Activated T-helper 1 cell treated with anti-CD3 and anti-CD28 coated beads, Interleukin-12 subunit alpha, Interleukin-12 subunit beta, Interleukin-2, Interleukin-4 antibody, amounts not matched to agents 30 ng/mL and 10 ng/mL and 1 ng/mL, durations not matched to agents 14 hours and 24 hours and 36 hours (primary cell): Measurements from ENCODE around the gene APOBEC3G. TPM values are rescaled to one million over a fixed set of nuclear protein-coding genes. Genes with fewer than 3 reads are reported as not detected.
"Not testable (repeated sequence)": the region's sequence is repeated elsewhere in the genome, so short reads cannot be mapped to it uniquely, and the experiment has no call there.

Source experiments
- DNase-seq: peaks from one replicate; pipeline ENCODE4 v3.0.0; 2021; ENCODE audit warnings: low spot score
- H3K27ac Mint-ChIP-seq: one replicate; pipeline ENCODE4 v1.8.0; 2021; ENCODE audit warnings: mild to moderate bottlenecking, mixed read lengths
- H3K27me3 Mint-ChIP-seq: one replicate; pipeline ENCODE4 v1.8.0; 2022; ENCODE audit warnings: mild to moderate bottlenecking, moderate library complexity, mixed read lengths; ENCODE audit not compliant: insufficient read depth
- H3K36me3 Mint-ChIP-seq: one replicate; pipeline ENCODE4 v1.8.0; 2021; ENCODE audit warnings: low read depth, mixed read lengths
- H3K4me1 Mint-ChIP-seq: one replicate; pipeline ENCODE4 v1.8.0; 2021; ENCODE audit warnings: low read depth, mixed read lengths
- H3K4me3 Mint-ChIP-seq: one replicate; pipeline ENCODE4 v1.8.0; 2021; ENCODE audit warnings: mild to moderate bottlenecking, moderate library complexity, mixed read lengths
- H3K9me3 Mint-ChIP-seq: one replicate; pipeline ENCODE4 v1.8.0; 2021; ENCODE audit warnings: mixed read lengths
- intact Hi-C: fragments of 100-400 bp; cut with micrococcal nuclease; formaldehyde crosslinking; loops from one replicate; pipeline ENCODE4 v1.15.1; 2024
- total RNA-seq: library from RNA; stranded (reverse); gene quantifications from 2 replicates; pipeline ENCODE4 v1.2.3, GENCODE V29; 2022

APOBEC3G gene
- 53.7 and 56.7 TPM in 2 replicates for total RNA-seq

- peak; percentile 61 for DNase-seq
- Mint-ChIP-seq H3K4me3 (peak within 1 kb of the TSS; percentile 93), H3K4me1 (peaks cover 43% of the 10 kb centered on the region), H3K27ac (peak within 1 kb of the TSS; percentile 93), H3K36me3 (peaks cover 28% of the 10 kb centered on the region)
- H3K9me3 Mint-ChIP-seq, H3K27me3 Mint-ChIP-seq: not testable (repeated sequence)
- intact Hi-C loops = loop anchor here (1.0 to 5.0 kb wide), 3 partner anchors 13 to 40 kb away; partner anchors contain the start of gene APOBEC3F
Observed at GRCh38 chr22:39077026-39077840, at the start of gene APOBEC3G. Gene APOBEC3G, plus strand, starts transcription at chr22:39077275. Its CDS starts 87 bp downstream, at chr22:39077362.

- H3K27ac Mint-ChIP-seq = peak overlapping the region; percentile 79
Observed at GRCh38 chr22:39027717-39028116, 49.4 kb upstream of the APOBEC3G start.

GRCh38 chr22:39028281-39028680 lies 48.8 kb upstream of the APOBEC3G start:
- Mint-ChIP-seq H3K9me3 (no peaks in the 10 kb centered on the region), H3K36me3 (peaks cover 40% of the 10 kb centered on the region), H3K27ac (peak overlapping the region; percentile 79), H3K4me3 (no peak overlapping the region), H3K27me3 (no peaks in the 10 kb centered on the region), H3K4me1 (peaks cover 37% of the 10 kb centered on the region)
- intact Hi-C loops = no loop called here
- DNase-seq = no peak

More at GRCh38 chr22:39027717-39028116, 49.4 kb upstream of the APOBEC3G start:
- Mint-ChIP-seq H3K27me3 (no peaks in the 10 kb centered on the region), H3K4me3 (peak overlapping the region; percentile 33), H3K9me3 (no peaks in the 10 kb centered on the region), H3K4me1 (peaks cover 37% of the 10 kb centered on the region), H3K36me3 (peaks cover 36% of the 10 kb centered on the region)
- intact Hi-C loops = no loop called here
- no peak for DNase-seq

GRCh38 chr22:39029227-39029626 lies 47.8 kb upstream of the APOBEC3G start:
- no peak overlapping the region for H3K4me3 Mint-ChIP-seq
- intact Hi-C loops = no loop called here
- H3K27me3 Mint-ChIP-seq = no peaks in the 10 kb centered on the region
- no peak for DNase-seq
- no peak overlapping the region for H3K27ac Mint-ChIP-seq
- no peaks in the 10 kb centered on the region for H3K9me3 Mint-ChIP-seq
- peaks cover 29% of the 10 kb centered on the region for H3K4me1 Mint-ChIP-seq
- peaks cover 36% of the 10 kb centered on the region for H3K36me3 Mint-ChIP-seq

GRCh38 chr22:39030705-39031104 lies 46.4 kb upstream of the APOBEC3G start:
- Mint-ChIP-seq H3K4me1 (peaks cover 16% of the 10 kb centered on the region), H3K36me3 (peaks cover 28% of the 10 kb centered on the region), H3K27me3 (no peaks in the 10 kb centered on the region), H3K4me3 (no peak overlapping the region), H3K27ac (no peak overlapping the region), H3K9me3 (no peaks in the 10 kb centered on the region)
- DNase-seq = no peak
- intact Hi-C loops = no loop called here

- DNase-seq, intact Hi-C loops: not testable (repeated sequence)
- H3K36me3 Mint-ChIP-seq = peaks cover 19% of the 10 kb centered on the region
Observed at GRCh38 chr22:39031434-39032295, 45.4 kb upstream of the APOBEC3G start.

GRCh38 chr22:39037071-39037470 lies 40.0 kb upstream of the APOBEC3G start:
- H3K27ac Mint-ChIP-seq, DNase-seq, H3K27me3 Mint-ChIP-seq, H3K9me3 Mint-ChIP-seq, H3K4me3 Mint-ChIP-seq, intact Hi-C loops: not testable (repeated sequence)
- Mint-ChIP-seq H3K36me3 (peaks cover 11% of the 10 kb centered on the region), H3K4me1 (peaks cover 26% of the 10 kb centered on the region)

More at GRCh38 chr22:39031434-39032295, 45.4 kb upstream of the APOBEC3G start:
- H3K4me1 Mint-ChIP-seq = peaks cover 12% of the 10 kb centered on the region
- H3K27me3 Mint-ChIP-seq, H3K27ac Mint-ChIP-seq, H3K9me3 Mint-ChIP-seq, H3K4me3 Mint-ChIP-seq: not testable (repeated sequence)

- no peak for DNase-seq
- peaks cover 27% of the 10 kb centered on the region for H3K4me1 Mint-ChIP-seq
Observed at GRCh38 chr22:39039306-39040126, 37.6 kb upstream of the APOBEC3G start.

GRCh38 chr22:39040155-39040537 lies 36.9 kb upstream of the APOBEC3G start:
- H3K36me3 Mint-ChIP-seq, H3K27me3 Mint-ChIP-seq, H3K9me3 Mint-ChIP-seq, DNase-seq: not testable (repeated sequence)
- Mint-ChIP-seq H3K4me1 (peaks cover 31% of the 10 kb centered on the region), H3K27ac (peak overlapping the region; percentile 81), H3K4me3 (peak overlapping the region; percentile 74)
- intact Hi-C loops = loop anchor here (2.0 to 5.0 kb wide), 2 partner anchors 25 to 37 kb away; partner anchors contain the start of genes APOBEC3C and APOBEC3G

More at GRCh38 chr22:39039306-39040126, 37.6 kb upstream of the APOBEC3G start:
- Mint-ChIP-seq H3K9me3 (no peaks in the 10 kb centered on the region), H3K4me3 (peak overlapping the region; percentile 74), H3K27me3 (peaks cover 1% of the 10 kb centered on the region), H3K27ac (peak overlapping the region; percentile 81), H3K36me3 (peaks cover 3% of the 10 kb centered on the region)
- intact Hi-C loops = loop anchor here (2.0 to 5.0 kb wide), 2 partner anchors 25 to 38 kb away; partner anchors contain the start of genes APOBEC3C and APOBEC3G

GRCh38 chr22:39040538-39041296 lies 36.4 kb upstream of the APOBEC3G start, which contains the start of gene APOBEC3F:
Gene APOBEC3F, plus strand, starts transcription at chr22:39040864. Its CDS starts 97 bp downstream, at chr22:39040961.
- Mint-ChIP-seq H3K27ac (peak within 1 kb of the TSS; percentile 88), H3K4me3 (peak within 1 kb of the TSS; percentile 92), H3K4me1 (peaks cover 32% of the 10 kb centered on the region), H3K36me3 (peaks cover 12% of the 10 kb centered on the region)
- H3K27me3 Mint-ChIP-seq, H3K9me3 Mint-ChIP-seq: not testable (repeated sequence)
- peak; percentile 69 for DNase-seq
- intact Hi-C loops = loop anchor here (2.0 to 5.0 kb wide), 2 partner anchors 26 to 37 kb away; partner anchors contain the start of genes APOBEC3C and APOBEC3G

- H3K36me3 Mint-ChIP-seq = peaks cover 16% of the 10 kb centered on the region
- H3K4me3 Mint-ChIP-seq = peak overlapping the region; percentile 92
- intact Hi-C loops = loop anchor here (2.0 to 5.0 kb wide), 2 partner anchors 27 to 35 kb away; partner anchors contain the start of genes APOBEC3C and APOBEC3G
- H3K27ac Mint-ChIP-seq = peak overlapping the region; percentile 48
- H3K9me3 Mint-ChIP-seq = no peaks in the 10 kb centered on the region
- peaks cover 29% of the 10 kb centered on the region for H3K4me1 Mint-ChIP-seq
- H3K27me3 Mint-ChIP-seq = peaks cover 1% of the 10 kb centered on the region
- DNase-seq = no peak
Observed at GRCh38 chr22:39041908-39042307, 35.2 kb upstream of the APOBEC3G start.
